HCT116 (cell line): Measurements from ENCODE around the gene MAP3K12. TPM values are rescaled to one million over a fixed set of nuclear protein-coding genes. Genes with fewer than 3 reads are reported as not detected.

Experiments
- ATAC-seq: fragments of 200-7000 bp; cut with Tn5 transposase; 2 replicates; pipeline ENCODE4 v1.9.1; 2020; ENCODE audit warnings: mild to moderate bottlenecking, moderate library complexity
- BruUV-seq: library from RNA; stranded (reverse); fragments of 400-500 nt; replicated peaks from 2 replicates; lab custom pipeline; 2021; lab: Mats Ljungman, UMichigan
- CTCF ChIA-PET: fragments of 300-600 bp; sonication (Branson Sonifier 250); formaldehyde crosslinking; loops from one replicate; lab custom pipeline; 2021; ENCODE audit warnings: antibody characterized with exemption; lab: Charles Lee
- POLR2A ChIA-PET: fragments of 300-600, 350-600 bp; sonication (Branson Sonifier 250); formaldehyde crosslinking; loops from one replicate; lab custom pipeline; 2021; ENCODE audit warnings: antibody characterized with exemption; lab: Charles Lee
- RAD21 ChIA-PET, 2 experiments: fragments of 300-600 bp; sonication (Branson Sonifier 250); formaldehyde crosslinking; loops; one replicate each; lab custom pipeline; 2023; ENCODE audit warnings: low total read pairs in 2 of 2; ENCODE audit not compliant: uncharacterized antibody in 2 of 2, unreplicated experiment in 2 of 2, low non-redundant PET in 1 of 2; lab: Charles Lee
- DNase-seq: peaks from one replicate; pipeline ENCODE4 v3.0.0-alpha.2; 2010; ENCODE audit warnings: low read depth, low spot score
- H2AFZ ChIP-seq: fragments of 200-600 bp; shearing (Covaris generic), sonication (generic); 2 replicates; pipeline ENCODE4 v1.6.1; 2017; ENCODE audit warnings: low read depth, mixed run types, mixed read lengths, antibody characterized with exemption, low read length; ENCODE audit not compliant: poor library complexity, severe bottlenecking
- H3K27ac ChIP-seq: 2 replicates; pipeline ENCODE4 v1.5.1; 2012; ENCODE audit warnings: low read depth, low read length
- H3K27me3 ChIP-seq: fragments of 200-600 bp; sonication (generic); 2 replicates; pipeline ENCODE4 v1.6.1; 2016; ENCODE audit warnings: mixed run types, low read length, mixed read lengths; ENCODE audit not compliant: insufficient read depth
- H3K36me3 ChIP-seq, 2 experiments: fragments of 200-500 bp in 1 of 2; fragments of 200-600 bp in 1 of 2; sonication (Bioruptor generic) in 1 of 2; sonication (generic) in 1 of 2; 2 replicates each; pipeline versions ENCODE4 v1.5.1 to v1.6.1; 2014 to 2016; ENCODE audit warnings: low read length in 2 of 2, inconsistent platforms in 1 of 2, mixed read lengths in 1 of 2, mixed run types in 1 of 2; ENCODE audit not compliant: insufficient read depth in 2 of 2, control insufficient read depth in 1 of 2
- H3K4me1 ChIP-seq, 2 experiments: fragments of 200-600 bp in 1 of 2; sonication (generic) in 1 of 2; 2 replicates each; pipeline versions ENCODE4 v1.5.1 to v1.6.1; 2012 to 2017; ENCODE audit warnings: low read length in 2 of 2, inconsistent platforms in 1 of 2, mild to moderate bottlenecking in 1 of 2, mixed read lengths in 1 of 2, mixed run types in 1 of 2, moderate library complexity in 1 of 2; ENCODE audit not compliant: insufficient read depth in 2 of 2, control insufficient read depth in 1 of 2
- H3K4me2 ChIP-seq: fragments of 200-600 bp; sonication (generic); 2 replicates; pipeline ENCODE4 v1.6.1; 2017; ENCODE audit warnings: mixed run types, low read length, mixed read lengths
- H3K4me3 ChIP-seq, 2 experiments: fragments of 200-600 bp in 1 of 2; sonication (generic) in 1 of 2; replicated peaks in 1 of 2; 2 replicates each; pipeline ENCODE4 v1.5.1; 2011 to 2016; ENCODE audit warnings: low read length in 2 of 2, control low read depth in 1 of 2, low read depth in 1 of 2, mild to moderate bottlenecking in 1 of 2, mixed read lengths in 1 of 2, mixed run types in 1 of 2
- H3K79me2 ChIP-seq: fragments of 200-600 bp; sonication (generic); 2 replicates; pipeline ENCODE4 v1.6.1; 2017; ENCODE audit warnings: mild to moderate bottlenecking, mixed run types, low read length, moderate library complexity, mixed read lengths; ENCODE audit not compliant: insufficient read depth
- H3K9ac ChIP-seq: fragments of 200-600 bp; sonication (generic); 2 replicates; pipeline ENCODE4 v1.6.1; 2016; ENCODE audit warnings: low read length, mixed read lengths
- H3K9me2 ChIP-seq: fragments of 200-600 bp; sonication (generic), shearing (Covaris generic); 2 replicates; pipeline ENCODE4 v1.6.1; 2017; ENCODE audit warnings: mixed run types, mild to moderate bottlenecking, moderate library complexity; ENCODE audit not compliant: insufficient read depth
- H3K9me3 ChIP-seq, 2 experiments: fragments of 200-500 bp in 1 of 2; fragments of 200-600 bp in 1 of 2; sonication (Bioruptor generic) in 1 of 2; sonication (generic) in 1 of 2; 2 replicates each; pipeline ENCODE4 v1.6.1; 2014 to 2017; ENCODE audit warnings: low read length in 2 of 2, mixed read lengths in 2 of 2, inconsistent platforms in 1 of 2, low read depth in 1 of 2, mild to moderate bottlenecking in 1 of 2, mixed run types in 1 of 2, moderate library complexity in 1 of 2; ENCODE audit not compliant: control insufficient read depth in 1 of 2, insufficient read depth in 1 of 2
- H4K20me1 ChIP-seq: fragments of 200-600 bp; sonication (generic), shearing (Covaris generic); 2 replicates; pipeline ENCODE4 v1.6.1; 2017; ENCODE audit warnings: mixed run types, mild to moderate bottlenecking, moderate library complexity; ENCODE audit not compliant: insufficient read depth
- ATF3 ChIP-seq: IDR thresholded peaks from 2 replicates; pipeline ENCODE4 v1.6.1; 2012
- CBX3 ChIP-seq: IDR thresholded peaks from 2 replicates; pipeline ENCODE4 v1.6.1; 2012; ENCODE audit warnings: low read depth
- CEBPB ChIP-seq: IDR thresholded peaks from 2 replicates; pipeline ENCODE4 v1.6.1; 2012; ENCODE audit warnings: low read depth
- EZH2phosphoT487 ChIP-seq: fragments of 200-600 bp; IDR thresholded peaks from 2 replicates; pipeline ENCODE4 v1.6.1; 2018; ENCODE audit warnings: antibody characterized with exemption, borderline replicate concordance
- FOSL1 ChIP-seq: IDR thresholded peaks from 2 replicates; pipeline ENCODE4 v1.6.1; 2012; ENCODE audit warnings: low read depth
- JUND ChIP-seq: IDR thresholded peaks from 2 replicates; pipeline ENCODE4 v1.6.1; 2012
- POLR2A ChIP-seq: IDR thresholded peaks from 2 replicates; pipeline ENCODE4 v1.7.0; 2011; ENCODE audit warnings: borderline replicate concordance; ENCODE audit not compliant: insufficient read depth, insufficient read length; ENCODE audit errors: extremely low read depth
- RAD21 ChIP-seq: IDR thresholded peaks from 2 replicates; pipeline ENCODE4 v1.6.1; 2012; ENCODE audit warnings: low read depth, mild to moderate bottlenecking
- REST ChIP-seq: IDR thresholded peaks from 2 replicates; pipeline ENCODE4 v1.6.1; 2012; ENCODE audit warnings: low read depth
- SIN3A ChIP-seq: IDR thresholded peaks from 2 replicates; pipeline ENCODE4 v1.6.1; 2012; ENCODE audit warnings: low read depth
- SRF ChIP-seq: IDR thresholded peaks from 2 replicates; pipeline ENCODE4 v1.6.1; 2012; ENCODE audit warnings: low read depth
- ZNF274 ChIP-seq: fragments of 200-500 bp; sonication (Bioruptor generic); IDR thresholded peaks from 2 replicates; pipeline ENCODE4 v1.6.1; 2014; ENCODE audit warnings: mild to moderate bottlenecking, low read depth, low read length, inconsistent platforms
- intact Hi-C: fragments of 100-400 bp; cut with micrococcal nuclease; formaldehyde crosslinking; loops from 2 replicates; pipeline ENCODE4 v1.10.0; 2022
- total RNA-seq: library from RNA; stranded (reverse); gene quantifications from one replicate; pipeline ENCODE4 v1.2.1, GENCODE V29; 2021; ENCODE audit not compliant: unreplicated experiment

Gene MAP3K12
- total RNA-seq, 1 experiment from 2014 or later, result 16.3 TPM

- Histone ChIP-seq H3K4me1 (no peaks in the 10 kb centered on the region), H3K4me3 (no peak overlapping the region), H3K9me3 (no peaks in the 10 kb centered on the region), H2AFZ (no peak overlapping the region), H4K20me1 (peaks cover 63% of the 10 kb centered on the region; the same call in 1 of the 2 replicates), H3K9ac (no peak overlapping the region), H3K36me3 (peaks cover 97 to 100% of the 10 kb centered on the region in 2 experiments), H3K4me2 (no peak overlapping the region), H3K79me2 (peaks cover 100% of the 10 kb centered on the region), H3K9me2 (no peaks in the 10 kb centered on the region), H3K27ac (no peak overlapping the region), H3K27me3 (no peaks in the 10 kb centered on the region)
- intact Hi-C loops, result no loop called here
- no peak for ATAC-seq
- TF ChIP-seq CEBPB (no peak), EZH2phosphoT487 (no peak), POLR2A (no peak), ZNF274 (no peak), SIN3A (no peak), FOSL1 (no peak), SRF (no peak), ATF3 (no peak), RAD21 (no peak), JUND (no peak), REST (no peak), CBX3 (no peak)
- CTCF ChIA-PET, result interaction anchor here (0.7 kb wide), 1 partner anchor 143 kb away, joined by 3 read pairs; the partner anchor contains the start of gene AAAS
- no peak for DNase-seq
- RAD21 ChIA-PET, result no interaction called here
- no TSS peak for BruUV-seq
- POLR2A ChIA-PET, result interaction anchor here (1.3 to 1.6 kb wide), 2 partner anchors 10 to 13 kb away, joined by 4 read pairs; no protein-coding TSS in a partner anchor
Measured at GRCh38 chr12:53463802-53464560, 35.3 kb downstream of the MAP3K12 start.
